Upper lobe of right lung (tissue), 1 donor: ENCODE data around the gene RIGI. TPM values are rescaled to one million over a fixed set of nuclear protein-coding genes. Genes with fewer than 3 reads are reported as not detected.
A peak's percentile ranks its signal among the peaks of the same experiment; 100 is the strongest.
"Not testable (repeated sequence)": the region's sequence is repeated elsewhere in the genome, so short reads cannot be mapped to it uniquely, and the experiment has no call there.

Experiments used
- ATAC-seq: fragments of 200-7000 bp; cut with Tn5 transposase; one replicate; pipeline ENCODE4 v1.9.1; 2020; ENCODE audit warnings: mild to moderate bottlenecking, moderate library complexity
- DNase-seq: peaks from one replicate; pipeline ENCODE4 v3.0.0-alpha.2; 2020
- H3K27ac ChIP-seq: fragments of 200-600 bp; one replicate; pipeline ENCODE4 v1.8.0; 2022
- H3K27me3 ChIP-seq: fragments of 200-600 bp; one replicate; pipeline ENCODE4 v1.8.0; 2022; ENCODE audit warnings: mild to moderate bottlenecking
- H3K36me3 ChIP-seq: fragments of 200-600 bp; one replicate; pipeline ENCODE4 v1.8.0; 2022
- H3K4me1 ChIP-seq: fragments of 200-600 bp; one replicate; pipeline ENCODE4 v1.8.0; 2022
- H3K4me3 ChIP-seq: fragments of 200-600 bp; one replicate; pipeline ENCODE4 v1.8.0; 2022; ENCODE audit warnings: mild to moderate bottlenecking
- H3K9me3 ChIP-seq: fragments of 200-600 bp; one replicate; pipeline ENCODE4 v1.8.0; 2022
- intact Hi-C: fragments of 100-400 bp; cut with DNase I; formaldehyde crosslinking; loops from one replicate; pipeline ENCODE4 v1.11.0; 2022
- total RNA-seq: library from RNA; stranded (reverse); fragmentation: NEBNext Ultra II Directional; extraction: Animal tissue kit (Norgen Biotek cat#: 25700); gene quantifications from one replicate; pipeline ENCODE4 v1.2.1, GENCODE V29; 2021
- TF ChIP-seq, protein P1 (sequence below): fragments of 200-600 bp; IDR thresholded peaks from one replicate; pipeline ENCODE4 v1.8.0; 2022; ENCODE audit warnings: antibody characterized with exemption
- donor health status: DM: no; HTN: yes; CAD: no; lungs with severe emphysema.

The RIGI gene
- total RNA-seq, 1 donor from 2014 or later: 20.0 TPM

DNA sequence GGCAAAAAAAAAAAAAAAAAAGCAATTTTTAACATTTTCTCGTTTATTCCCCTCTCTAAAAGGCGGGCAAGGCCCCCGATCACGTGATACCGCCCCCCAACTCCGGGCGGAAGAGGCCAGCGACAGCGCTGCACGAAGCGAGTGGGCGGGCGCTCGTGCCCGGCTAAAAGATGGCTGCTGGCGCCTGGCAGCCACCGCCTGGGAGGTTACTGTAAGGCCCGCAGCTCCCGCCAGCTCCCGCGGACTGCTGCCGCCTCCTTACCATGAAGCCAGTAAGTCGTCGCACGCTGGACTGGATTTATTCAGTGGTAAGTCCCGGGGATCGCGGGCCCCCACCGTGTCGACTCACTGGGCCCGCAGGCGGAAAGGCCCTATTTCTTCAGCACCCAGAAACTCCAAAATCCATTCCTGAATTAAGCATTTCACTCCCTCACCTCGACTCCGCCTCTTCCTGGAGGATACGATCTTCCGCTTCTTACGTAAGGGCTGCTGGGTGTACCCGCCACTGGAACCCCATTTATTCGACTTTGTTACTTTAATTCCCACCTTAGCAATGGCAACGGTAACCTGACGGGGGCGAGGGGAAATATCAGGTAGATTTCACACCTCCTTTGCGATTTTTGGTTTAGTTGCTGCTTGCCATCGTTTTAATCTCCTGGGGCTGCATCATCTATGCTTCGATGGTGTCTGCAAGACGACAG, 26.3 kb upstream of the RIGI start, which contains the start of the genes SMIM27 and TOPORS:
Gene SMIM27, plus strand, starts transcription at position 156 of the 701 bp plus-strand sequence. Its CDS starts 108 bp downstream, at position 264.
Gene TOPORS, minus strand, starts transcription at position 415 of the 701 bp plus-strand sequence. Its CDS starts 150 bp downstream, at position 265.
- peak within 1 kb of the TSS; percentile 96 for H3K27ac ChIP-seq
- H3K4me1 ChIP-seq: peaks cover 22% of the 10 kb centered on the region
- no peaks in the 10 kb centered on the region for H3K27me3 ChIP-seq
- TF ChIP-seq, protein P1, sequence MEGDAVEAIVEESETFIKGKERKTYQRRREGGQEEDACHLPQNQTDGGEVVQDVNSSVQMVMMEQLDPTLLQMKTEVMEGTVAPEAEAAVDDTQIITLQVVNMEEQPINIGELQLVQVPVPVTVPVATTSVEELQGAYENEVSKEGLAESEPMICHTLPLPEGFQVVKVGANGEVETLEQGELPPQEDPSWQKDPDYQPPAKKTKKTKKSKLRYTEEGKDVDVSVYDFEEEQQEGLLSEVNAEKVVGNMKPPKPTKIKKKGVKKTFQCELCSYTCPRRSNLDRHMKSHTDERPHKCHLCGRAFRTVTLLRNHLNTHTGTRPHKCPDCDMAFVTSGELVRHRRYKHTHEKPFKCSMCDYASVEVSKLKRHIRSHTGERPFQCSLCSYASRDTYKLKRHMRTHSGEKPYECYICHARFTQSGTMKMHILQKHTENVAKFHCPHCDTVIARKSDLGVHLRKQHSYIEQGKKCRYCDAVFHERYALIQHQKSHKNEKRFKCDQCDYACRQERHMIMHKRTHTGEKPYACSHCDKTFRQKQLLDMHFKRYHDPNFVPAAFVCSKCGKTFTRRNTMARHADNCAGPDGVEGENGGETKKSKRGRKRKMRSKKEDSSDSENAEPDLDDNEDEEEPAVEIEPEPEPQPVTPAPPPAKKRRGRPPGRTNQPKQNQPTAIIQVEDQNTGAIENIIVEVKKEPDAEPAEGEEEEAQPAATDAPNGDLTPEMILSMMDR: no peak
- peaks cover 8% of the 10 kb centered on the region for H3K36me3 ChIP-seq
- DNase-seq (peak; percentile 96), ATAC-seq (peak; percentile 94)
- no peaks in the 10 kb centered on the region for H3K9me3 ChIP-seq
- intact Hi-C loops: no loop called here
- peak within 1 kb of the TSS; percentile 71 for H3K4me3 ChIP-seq

DNA sequence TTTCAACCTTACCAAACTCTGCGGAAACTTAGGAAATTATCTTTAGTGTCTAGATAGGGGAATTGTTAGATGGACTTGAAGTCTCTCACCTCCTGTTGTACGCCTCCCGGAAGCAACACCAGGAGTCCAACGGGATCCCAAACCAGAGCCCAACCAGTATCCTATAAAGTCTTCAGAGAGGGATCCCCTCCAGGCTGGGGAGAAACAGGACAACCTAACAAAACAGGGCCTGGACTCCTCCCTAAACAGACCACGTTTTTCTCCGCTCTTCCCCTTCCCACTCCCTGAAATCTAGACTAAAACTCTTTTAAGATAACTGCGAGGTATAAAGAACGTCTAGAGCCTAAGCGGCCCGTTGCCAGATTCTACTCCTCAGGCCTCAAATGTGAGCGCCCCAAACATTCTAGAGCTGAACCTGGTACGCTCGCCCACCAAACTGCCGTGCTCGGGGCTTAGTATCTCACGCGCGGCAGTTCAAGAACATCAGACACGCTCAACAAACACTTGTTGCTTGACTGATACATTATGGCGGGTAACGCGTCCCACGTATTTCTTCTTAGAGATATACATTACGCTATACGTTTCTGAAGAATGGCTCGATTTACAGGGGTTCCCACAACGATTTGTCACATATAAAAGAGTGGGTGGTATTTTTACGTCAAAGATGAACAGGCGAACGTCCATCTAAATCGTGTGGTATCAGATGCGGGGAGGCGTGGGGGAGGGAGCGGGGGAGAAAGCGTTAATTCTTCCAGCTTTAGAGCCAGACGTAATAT, 25.5 kb upstream of the RIGI start:
- Histone ChIP-seq H3K27me3 (no peaks in the 10 kb centered on the region), H3K36me3 (peaks cover 8% of the 10 kb centered on the region), H3K4me3 (peak overlapping the region; percentile 71), H3K9me3 (no peaks in the 10 kb centered on the region), H3K4me1 (peaks cover 22% of the 10 kb centered on the region), H3K27ac (peak overlapping the region; percentile 96)
- TF ChIP-seq, protein P1: no peak
- no peak for DNase-seq
- intact Hi-C loops: no loop called here
- ATAC-seq: peak; percentile 2

DNA sequence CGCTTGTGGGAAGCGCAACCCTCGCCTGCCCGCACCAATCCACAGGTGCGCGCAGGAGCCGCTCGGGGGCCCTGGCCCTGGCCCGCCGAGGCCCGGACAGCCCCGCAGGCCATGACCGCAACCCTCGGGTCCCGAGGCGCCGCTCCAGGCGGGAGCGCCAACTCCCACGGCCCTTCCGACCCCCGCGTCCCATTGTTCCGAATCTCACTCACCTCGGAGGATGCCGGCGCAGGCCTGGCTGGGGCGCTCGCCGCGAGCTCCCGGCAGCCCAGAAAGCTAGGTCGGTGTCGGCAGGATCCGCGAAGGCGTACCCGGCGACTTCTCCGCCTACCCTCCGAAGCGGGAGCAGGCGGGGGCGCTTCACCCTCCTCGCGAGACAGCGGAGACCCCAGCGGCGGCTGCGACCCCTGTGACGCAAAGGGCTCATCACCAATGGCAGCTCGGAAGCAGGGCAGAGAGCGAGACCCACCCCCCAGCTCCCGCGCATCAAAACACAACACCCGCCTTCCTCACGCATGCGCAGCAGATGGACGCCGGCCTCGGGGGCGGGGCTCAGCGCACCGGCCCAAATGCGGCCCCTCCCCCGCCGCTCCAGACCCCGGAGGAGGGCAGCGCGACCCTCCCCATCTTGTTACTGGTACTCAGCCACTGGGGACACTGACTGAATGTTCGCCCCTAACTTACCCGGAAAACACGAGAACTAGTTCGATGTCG, 24.7 kb upstream of the RIGI start:
- Histone ChIP-seq H3K27me3 (no peaks in the 10 kb centered on the region), H3K36me3 (peaks cover 8% of the 10 kb centered on the region), H3K27ac (peak overlapping the region; percentile 96), H3K4me1 (peaks cover 22% of the 10 kb centered on the region), H3K4me3 (peak overlapping the region; percentile 71), H3K9me3 (no peaks in the 10 kb centered on the region)
- ATAC-seq: peak; percentile 88
- TF ChIP-seq, protein P1: no peak
- intact Hi-C loops: no loop called here
- DNase-seq: peak; percentile 93

DNA sequence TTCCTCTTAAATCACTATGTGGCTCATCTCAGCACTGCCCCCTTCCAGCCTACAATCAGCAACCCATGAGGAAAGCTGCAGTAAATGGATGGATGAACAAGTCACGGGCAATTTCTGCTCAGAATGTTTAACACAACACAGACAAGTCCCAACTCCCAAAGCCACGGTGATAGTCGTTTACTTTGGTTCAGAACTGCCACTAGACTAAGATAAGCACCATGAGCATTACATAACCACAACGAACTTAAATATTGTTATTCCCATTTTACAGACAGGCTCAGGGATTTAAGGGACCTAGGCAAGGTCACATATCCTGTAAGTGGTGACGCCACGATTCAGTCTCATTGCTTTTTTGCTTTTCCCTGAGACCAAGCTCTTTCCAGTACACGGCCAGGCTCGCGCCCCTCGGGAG, 24.2 kb upstream of the RIGI start:
- H3K4me1 ChIP-seq: peaks cover 22% of the 10 kb centered on the region
- TF ChIP-seq, protein P1: no peak
- peak overlapping the region; percentile 96 for H3K27ac ChIP-seq
- intact Hi-C loops: no loop called here
- peaks cover 8% of the 10 kb centered on the region for H3K36me3 ChIP-seq
- peak overlapping the region; percentile 71 for H3K4me3 ChIP-seq
- H3K9me3 ChIP-seq: no peaks in the 10 kb centered on the region
- DNase-seq (no peak), ATAC-seq (no peak)
- no peaks in the 10 kb centered on the region for H3K27me3 ChIP-seq

DNA sequence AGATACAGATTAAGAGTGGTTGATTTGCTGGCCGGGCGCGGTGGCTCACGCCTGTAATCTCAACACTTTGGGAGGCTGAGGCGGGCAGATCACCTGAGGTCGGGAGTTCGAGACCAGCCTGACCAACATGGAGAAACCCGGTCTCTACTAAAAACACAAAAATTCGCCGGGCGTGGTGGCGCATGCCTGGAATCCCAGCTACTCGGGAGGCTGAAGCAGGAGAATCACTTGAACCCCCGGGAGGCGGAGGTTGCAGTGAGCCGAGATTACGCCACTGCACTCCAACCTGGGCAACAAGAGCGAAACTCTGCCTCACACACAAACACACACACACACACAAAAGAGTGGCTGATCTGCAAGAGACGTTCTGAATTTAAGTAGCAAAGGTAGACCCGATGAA, 22.2 kb upstream of the RIGI start:
- Histone ChIP-seq H3K4me1 (peaks cover 18% of the 10 kb centered on the region), H3K36me3 (peaks cover 14% of the 10 kb centered on the region)
- H3K27me3 ChIP-seq, intact Hi-C loops, H3K9me3 ChIP-seq, DNase-seq, H3K27ac ChIP-seq, H3K4me3 ChIP-seq, ATAC-seq: not testable (repeated sequence)
